Esophagus squamous epithelium (tissue), 5 donors: ENCODE measurements around the gene COPS7A. TPM values are rescaled to one million over a fixed set of nuclear protein-coding genes. Genes with fewer than 3 reads are reported as not detected.
A peak's percentile ranks its signal among the peaks of the same experiment; 100 is the strongest.
"Not testable (repeated sequence)": the region's sequence is repeated elsewhere in the genome, so short reads cannot be mapped to it uniquely, and the experiment has no call there.

Experiments
- DNase-seq: peaks from one replicate; lab custom pipeline; 2025; lab: John Stamatoyannopoulos, UW
- H3K27ac ChIP-seq, 4 donors: fragments of 200-600 bp; sonication (generic); one replicate each; pipeline ENCODE4 v1.5.1; 2016 to 2019; ENCODE audit warnings: mild to moderate bottlenecking in 1 of 4
- H3K27me3 ChIP-seq, 4 donors: fragments of 200-600 bp; sonication (generic); 1 replicate in 3 of 4; 2 replicates in 1 of 4; pipeline versions ENCODE4 v1.5.1 to v1.6.0; 2017 to 2021; ENCODE audit warnings: antibody characterized with exemption in 1 of 4
- H3K36me3 ChIP-seq, 3 donors: fragments of 200-600 bp; sonication (generic); one replicate each; pipeline ENCODE4 v1.5.1; 2016 to 2019
- H3K4me1 ChIP-seq, 3 donors: fragments of 200-600 bp; sonication (generic); one replicate each; pipeline ENCODE4 v1.5.1; 2017 to 2019
- H3K4me3 ChIP-seq, 4 donors: fragments of 200-600 bp; sonication (generic); 1 replicate in 3 of 4; 2 replicates in 1 of 4; pipeline ENCODE4 v1.5.1; 2016 to 2019; ENCODE audit warnings: mild to moderate bottlenecking in 2 of 4, moderate library complexity in 1 of 4
- H3K9me3 ChIP-seq, 3 donors: fragments of 200-600 bp; sonication (generic); one replicate each; pipeline ENCODE4 v1.5.1; 2016 to 2019
- CTCF ChIP-seq, 6 experiments: fragments of 450-650 bp in 4 of 6; fragments of 200-600 bp in 2 of 6; sonication (generic) in 2 of 6; IDR thresholded peaks; one replicate each; pipeline ENCODE4 v1.5.1; 2016 to 2019; ENCODE audit warnings: antibody characterized with exemption in 6 of 6, mild to moderate bottlenecking in 4 of 6, moderate library complexity in 4 of 6
- POLR2A ChIP-seq, 4 donors: fragments of 450-650 bp; IDR thresholded peaks; one replicate each; pipeline ENCODE4 v1.6.1; 2017; ENCODE audit warnings: antibody characterized with exemption in 4 of 4, mild to moderate bottlenecking in 4 of 4, moderate library complexity in 3 of 4
- WGBS, 2 donors: methylation state at CpG; one replicate each; pipeline ENCODE4 v1.1.5; 2018; 5-methylcytosine and 5-hydroxymethylcytosine counted together
- intact Hi-C: fragments of 100-400 bp; cut with DNase I; formaldehyde crosslinking; loops from one replicate; pipeline ENCODE4 v1.15.0; 2022
- total RNA-seq, 4 donors: library from RNA; depleted of rRNA; stranded (reverse); fragments of >200 nt; gene quantifications; one replicate each; pipeline ENCODE4 v1.1.0, GENCODE V29; 2016
- donor health status: DM: yes; HTN: yes; CAD: no.

The COPS7A gene
- total RNA-seq, 4 donors from 2014 or later: 39.6 to 57.5 (median 49.1) TPM

DNA sequence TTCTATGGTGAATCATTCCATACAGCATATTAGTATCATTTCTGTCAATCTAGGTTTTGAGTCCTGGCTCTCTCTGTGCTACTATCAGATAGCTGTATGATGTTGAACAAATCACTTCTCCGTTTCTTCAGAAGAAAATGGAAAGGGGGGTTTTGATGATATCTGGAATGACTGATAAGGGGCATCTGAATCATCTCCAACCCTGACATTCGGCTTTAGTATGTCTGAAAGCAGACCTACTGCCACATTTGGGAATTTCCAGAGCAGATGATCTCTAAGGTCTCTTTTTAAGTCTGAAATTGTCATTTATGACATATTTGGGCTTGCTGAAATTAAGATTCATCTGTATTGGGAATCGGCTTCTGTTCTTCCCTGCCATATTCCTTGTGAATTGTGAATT is 19.0 kb downstream of the COPS7A start:
- intact Hi-C loops: no loop called here
- no peak for DNase-seq
- Histone ChIP-seq H3K4me3 (no peak overlapping the region), H3K9me3 (no peaks in the 10 kb centered on the region), H3K27me3 (no peaks in the 10 kb centered on the region), H3K4me1 (peaks cover 0 to 8% (median 0%) of the 10 kb centered on the region in 3 donors), H3K27ac (no peak overlapping the region), H3K36me3 (peaks cover 4 to 18% (median 12%) of the 10 kb centered on the region in 3 donors)
- 74 to 80% methylated on average over 3 of the region's 3 CpGs for whole genome bisulfite sequencing, 2 donors
- no peak for TF ChIP-seq POLR2A (IDR thresholded peaks at IDR 0.05)
- no peak for TF ChIP-seq CTCF (IDR thresholded peaks at IDR 0.05)

- H3K9me3 ChIP-seq, H3K4me3 ChIP-seq, H3K27me3 ChIP-seq, H3K27ac ChIP-seq, intact Hi-C loops, H3K4me1 ChIP-seq, DNase-seq: not testable (repeated sequence)
- peaks cover 8 to 23% (median 16%) of the 10 kb centered on the region in 3 donors for H3K36me3 ChIP-seq
- WGBS, 2 donors: 45 to 50% methylated on average over 7 of the region's 7 CpGs
These were observed 19.5 kb downstream of the COPS7A start for GRCh38 chr12:6743300-6743699.

GRCh38 chr12:6745741-6746525 is 22.1 kb downstream of the COPS7A start:
- H3K27me3 ChIP-seq: no peaks in the 10 kb centered on the region
- no peaks in the 10 kb centered on the region for H3K9me3 ChIP-seq
- H3K4me1 ChIP-seq: peaks cover 0 to 16% (median 0%) of the 10 kb centered on the region in 3 donors
- no peak for TF ChIP-seq POLR2A (IDR thresholded peaks at IDR 0.05)
- no peak for DNase-seq
- H3K27ac ChIP-seq: peak overlapping the region; percentile 38 to 64 (median 47)
- no peak overlapping the region for H3K4me3 ChIP-seq
- WGBS, 2 donors: 17 to 49% methylated on average over 4 to 9 of the region's 13 CpGs
- H3K36me3 ChIP-seq: peaks cover 18 to 49% (median 33%) of the 10 kb centered on the region in 3 donors
- intact Hi-C loops: no loop called here

DNA sequence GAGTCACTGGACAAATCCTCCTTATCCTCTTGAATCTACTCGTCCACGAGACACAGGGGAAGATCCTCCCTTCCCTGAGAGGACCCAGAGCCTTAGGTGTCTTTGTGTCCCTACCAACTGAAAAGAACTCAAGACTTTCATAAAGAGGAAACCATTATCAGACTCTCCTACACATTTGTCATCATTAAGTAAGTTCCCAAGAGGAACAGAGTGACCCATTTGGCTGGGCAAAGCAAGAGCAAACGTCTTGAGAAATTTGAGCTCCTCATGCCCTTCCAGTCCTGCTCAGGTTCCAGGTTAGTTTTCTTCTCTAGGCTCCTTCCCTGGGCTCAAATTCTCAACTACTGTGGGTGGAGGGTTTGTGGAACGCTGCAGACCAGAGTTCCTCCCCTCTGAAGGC is 23.4 kb downstream of the COPS7A start:
- no peak for DNase-seq
- Histone ChIP-seq H3K36me3 (peaks cover 18 to 59% (median 33%) of the 10 kb centered on the region in 3 donors), H3K27ac (no peak overlapping the region), H3K4me3 (no peak overlapping the region), H3K4me1 (peaks cover 8 to 29% (median 10%) of the 10 kb centered on the region in 3 donors), H3K27me3 (no peaks in the 10 kb centered on the region), H3K9me3 (no peaks in the 10 kb centered on the region)
- intact Hi-C loops: no loop called here
- TF ChIP-seq CTCF (IDR thresholded peaks at IDR 0.05) (no peak), POLR2A (IDR thresholded peaks at IDR 0.05) (no peak)
- 58 to 63% methylated on average over 3 to 4 of the region's 4 CpGs for WGBS, 2 donors

DNA sequence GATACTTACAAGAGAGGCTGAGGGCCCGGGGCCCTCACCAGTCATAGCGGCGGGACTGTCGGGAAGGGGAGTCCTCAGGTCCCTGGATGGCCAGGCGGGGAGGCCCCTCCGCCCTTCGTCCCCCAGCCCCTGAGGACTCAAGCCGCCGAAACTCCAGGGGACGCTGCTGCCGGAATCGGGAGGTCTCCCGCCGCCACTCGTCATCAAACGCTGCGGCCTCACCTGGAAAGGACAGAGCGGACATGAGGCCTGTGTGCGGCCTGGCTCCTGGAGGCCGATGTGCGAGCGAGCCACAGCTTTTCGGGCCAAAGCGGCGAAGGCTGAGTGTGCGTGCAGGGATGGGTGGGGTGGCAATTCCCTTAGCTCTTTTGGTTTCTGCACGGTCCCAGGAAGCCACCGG is 24.9 kb downstream of the COPS7A start:
- no peaks in the 10 kb centered on the region for H3K27me3 ChIP-seq

More for the DNA sequence above, 24.9 kb downstream of the COPS7A start:
- Histone ChIP-seq H3K4me3 (no peak overlapping the region), H3K36me3 (peaks cover 18 to 59% (median 33%) of the 10 kb centered on the region in 3 donors), H3K9me3 (no peaks in the 10 kb centered on the region), H3K27ac (no peak overlapping the region), H3K4me1 (peaks cover 12 to 36% (median 13%) of the 10 kb centered on the region in 3 donors)
- TF ChIP-seq CTCF (IDR thresholded peaks at IDR 0.05): no peak
- TF ChIP-seq POLR2A (IDR thresholded peaks at IDR 0.05): no peak
- WGBS, 2 donors: 80 to 83% methylated on average over 2 to 3 of the region's 28 CpGs
- DNase-seq: no peak
- intact Hi-C loops: no loop called here
